Memory B cell (primary cell): Measurements from ENCODE around the gene FUCA2.
A peak's percentile ranks its signal among the peaks of the same experiment; 100 is the strongest.
"Not testable (repeated sequence)": the region's sequence is repeated elsewhere in the genome, so short reads cannot be mapped to it uniquely, and the experiment has no call there.

Experiments used
- ATAC-seq: fragments of 150-1000 bp; cut with Tn5 transposase; 2 replicates; pipeline ENCODE4 v1.10.0; 2021; ENCODE audit warnings: low read depth, mild to moderate bottlenecking, moderate library complexity
- DNase-seq, 2 donors: peaks; one replicate each; pipeline ENCODE4 v3.0.0; 2022; ENCODE audit warnings: low spot score in 2 of 2
- H3K27ac Mint-ChIP-seq: one replicate; pipeline ENCODE4 v1.8.0; 2022; ENCODE audit warnings: mild to moderate bottlenecking, moderate library complexity, mixed read lengths
- H3K27me3 Mint-ChIP-seq: one replicate; pipeline ENCODE4 v1.8.0; 2022; ENCODE audit warnings: mixed read lengths
- H3K36me3 Mint-ChIP-seq: one replicate; pipeline ENCODE4 v1.8.0; 2022; ENCODE audit warnings: mild to moderate bottlenecking, mixed read lengths
- H3K4me1 Mint-ChIP-seq: one replicate; pipeline ENCODE4 v1.8.0; 2022; ENCODE audit warnings: mixed read lengths
- H3K4me3 Mint-ChIP-seq: one replicate; pipeline ENCODE4 v1.8.0; 2022; ENCODE audit warnings: mild to moderate bottlenecking, moderate library complexity, mixed read lengths
- H3K9me3 Mint-ChIP-seq: one replicate; pipeline ENCODE4 v1.8.0; 2022; ENCODE audit warnings: mixed read lengths

The FUCA2 gene

DNA sequence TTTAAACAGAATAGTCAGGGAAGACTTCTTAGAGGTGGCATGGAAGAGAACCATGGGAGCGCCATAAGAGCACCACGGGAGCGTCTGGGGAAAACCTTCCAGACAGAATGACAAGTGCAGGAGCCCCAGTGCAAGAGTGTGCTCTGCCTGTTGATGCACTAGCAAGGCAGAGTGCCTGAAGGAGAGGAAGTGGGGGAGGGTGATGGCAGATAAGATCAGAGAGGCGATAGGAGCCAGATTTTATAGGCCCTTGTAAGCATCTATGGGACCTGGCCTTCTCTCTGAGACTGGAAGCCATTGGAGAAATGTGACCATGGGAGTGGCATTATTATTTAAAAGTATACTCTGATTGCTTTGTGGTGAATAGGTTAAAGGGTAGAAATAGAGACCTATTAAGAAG lies 13.1 kb downstream of the FUCA2 start:
- Mint-ChIP-seq H3K9me3 (no peaks in the 10 kb centered on the region), H3K27ac (no peak overlapping the region), H3K36me3 (peaks cover 32% of the 10 kb centered on the region), H3K4me3 (no peak overlapping the region), H3K4me1 (peaks cover 2% of the 10 kb centered on the region), H3K27me3 (no peaks in the 10 kb centered on the region)
- DNase-seq (no peak), ATAC-seq (no peak)

DNA sequence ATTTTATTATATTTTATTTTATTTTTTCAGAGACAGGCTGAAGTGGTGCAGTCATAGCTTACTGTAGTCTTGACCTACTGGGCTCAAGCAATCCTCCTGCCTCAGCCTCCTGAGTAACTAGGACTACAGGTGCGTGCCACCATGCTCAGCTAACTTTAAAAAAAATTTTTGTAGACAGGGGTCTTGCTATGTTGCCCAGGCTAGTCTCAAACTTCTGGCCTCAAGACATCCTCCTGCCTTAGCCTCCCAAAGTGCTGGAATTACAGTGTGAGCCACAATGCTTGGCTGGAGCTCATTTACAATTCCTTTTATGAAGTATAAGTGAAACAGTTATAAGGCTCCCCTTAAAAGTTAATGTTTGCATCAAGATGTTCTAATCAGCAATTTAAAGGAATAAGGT lies 14.5 kb downstream of the FUCA2 start:
- no peak overlapping the region for H3K4me3 Mint-ChIP-seq
- peaks cover 30% of the 10 kb centered on the region for H3K36me3 Mint-ChIP-seq
- H3K27me3 Mint-ChIP-seq = no peaks in the 10 kb centered on the region
- H3K4me1 Mint-ChIP-seq = peaks cover 2% of the 10 kb centered on the region
- ATAC-seq (no peak), DNase-seq (no peak)
- H3K27ac Mint-ChIP-seq = no peak overlapping the region
- no peaks in the 10 kb centered on the region for H3K9me3 Mint-ChIP-seq

DNA sequence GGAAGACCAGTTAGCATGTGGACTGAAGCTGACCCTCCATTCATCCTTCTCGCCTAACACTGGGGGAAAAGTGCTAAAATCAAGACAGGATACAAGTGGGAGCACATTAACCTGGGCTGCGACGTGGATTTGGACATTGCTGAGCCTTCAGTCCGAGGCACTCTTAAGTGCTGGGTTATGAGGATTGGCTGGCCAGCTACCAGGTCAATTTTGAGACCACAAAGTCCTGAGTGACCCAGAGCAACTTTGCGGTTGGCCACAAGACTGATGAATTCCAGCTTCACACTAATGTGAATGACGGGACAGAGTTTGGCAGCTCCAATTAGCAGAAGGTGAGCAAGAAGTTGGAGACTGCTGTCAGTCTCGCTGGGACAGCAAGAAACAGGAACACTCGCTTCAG lies 20.7 kb downstream of the FUCA2 start:
- H3K27me3 Mint-ChIP-seq = no peaks in the 10 kb centered on the region
- H3K27ac Mint-ChIP-seq = no peak overlapping the region
- peaks cover 9% of the 10 kb centered on the region for H3K36me3 Mint-ChIP-seq

GRCh38 chr6:143490244-143490643 lies 21.3 kb downstream of the FUCA2 start:
- Mint-ChIP-seq H3K4me3 (no peak overlapping the region), H3K27ac (no peak overlapping the region), H3K9me3 (no peaks in the 10 kb centered on the region), H3K27me3 (no peaks in the 10 kb centered on the region), H3K4me1 (peaks cover 2% of the 10 kb centered on the region), H3K36me3 (peaks cover 9% of the 10 kb centered on the region)
- DNase-seq = no peak
- no peak for ATAC-seq

More for the DNA sequence above, 20.7 kb downstream of the FUCA2 start:
- Mint-ChIP-seq H3K4me1 (peaks cover 2% of the 10 kb centered on the region), H3K9me3 (no peaks in the 10 kb centered on the region), H3K4me3 (no peak overlapping the region)
- DNase-seq = no peak
- no peak for ATAC-seq

DNA sequence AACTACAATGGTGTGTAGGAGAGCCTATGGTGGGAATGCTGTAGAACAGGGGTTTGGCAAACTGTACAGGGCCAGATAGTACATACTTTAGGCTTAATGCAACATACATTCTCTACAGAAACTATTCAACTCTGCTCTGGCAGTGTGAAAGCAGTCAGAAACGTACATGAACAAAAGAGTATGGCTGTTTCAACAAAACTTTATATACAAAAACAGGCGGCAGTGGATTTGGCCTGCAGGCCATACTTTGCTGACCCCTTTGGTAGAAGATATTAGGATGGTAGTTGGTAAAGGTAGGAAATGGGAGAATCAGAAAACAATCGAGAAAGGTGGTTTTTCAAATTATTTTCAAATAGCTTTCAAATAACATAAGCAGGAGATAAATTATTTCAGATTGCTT lies 24.8 kb downstream of the FUCA2 start:
- Mint-ChIP-seq H3K4me1 (no peaks in the 10 kb centered on the region), H3K4me3 (no peak overlapping the region), H3K36me3 (peaks cover 8% of the 10 kb centered on the region), H3K27me3 (no peaks in the 10 kb centered on the region), H3K27ac (no peak overlapping the region), H3K9me3 (no peaks in the 10 kb centered on the region)
- DNase-seq (no peak), ATAC-seq (no peak)

DNA sequence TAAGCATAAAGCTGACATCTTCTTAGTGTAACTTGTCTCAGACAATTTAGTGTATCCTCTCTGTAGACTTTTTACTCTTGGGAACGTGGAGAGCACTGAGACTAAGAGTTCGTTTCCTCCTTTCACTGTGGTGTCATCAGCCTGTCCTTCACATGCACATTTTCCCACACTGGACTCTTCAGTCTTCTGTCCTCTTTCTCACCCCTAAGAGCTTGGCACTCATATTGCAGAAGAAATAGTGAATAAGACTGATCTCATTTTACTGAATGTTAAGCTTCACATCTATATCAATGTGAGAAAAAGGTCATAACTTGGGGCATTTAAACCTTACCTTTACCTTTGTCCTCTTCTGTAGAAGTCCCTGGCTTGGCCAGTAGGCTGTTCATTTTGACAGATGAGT lies 25.6 kb downstream of the FUCA2 start:
- no peaks in the 10 kb centered on the region for H3K27me3 Mint-ChIP-seq
- peaks cover 8% of the 10 kb centered on the region for H3K36me3 Mint-ChIP-seq
- no peaks in the 10 kb centered on the region for H3K4me1 Mint-ChIP-seq
- ATAC-seq (no peak), DNase-seq (no peak)
- no peaks in the 10 kb centered on the region for H3K9me3 Mint-ChIP-seq
- H3K27ac Mint-ChIP-seq = no peak overlapping the region
- H3K4me3 Mint-ChIP-seq = no peak overlapping the region

DNA sequence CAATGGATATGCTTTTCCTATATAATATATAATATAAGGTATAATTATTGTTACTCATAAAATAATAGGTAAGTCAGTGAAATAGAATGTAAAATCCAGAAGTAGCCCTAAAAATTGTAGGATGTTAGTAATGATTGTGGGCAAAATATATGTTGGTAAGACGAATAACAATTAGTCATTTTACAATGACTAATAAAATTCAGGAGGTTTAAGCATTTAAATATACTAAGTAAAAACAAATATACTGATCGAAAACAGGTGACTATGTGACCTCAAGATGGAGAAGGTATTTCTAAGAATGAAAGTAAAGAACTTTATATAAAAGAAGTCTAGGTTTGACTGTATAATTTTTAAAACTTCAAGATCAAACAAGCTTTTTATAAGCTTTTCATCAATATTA lies 28.9 kb downstream of the FUCA2 start:
- DNase-seq (no peak), ATAC-seq (no peak)
- Mint-ChIP-seq H3K4me1 (peaks cover 5% of the 10 kb centered on the region), H3K9me3 (no peaks in the 10 kb centered on the region), H3K27ac (no peak overlapping the region), H3K36me3 (peaks cover 13% of the 10 kb centered on the region), H3K4me3 (no peak overlapping the region), H3K27me3 (no peaks in the 10 kb centered on the region)

DNA sequence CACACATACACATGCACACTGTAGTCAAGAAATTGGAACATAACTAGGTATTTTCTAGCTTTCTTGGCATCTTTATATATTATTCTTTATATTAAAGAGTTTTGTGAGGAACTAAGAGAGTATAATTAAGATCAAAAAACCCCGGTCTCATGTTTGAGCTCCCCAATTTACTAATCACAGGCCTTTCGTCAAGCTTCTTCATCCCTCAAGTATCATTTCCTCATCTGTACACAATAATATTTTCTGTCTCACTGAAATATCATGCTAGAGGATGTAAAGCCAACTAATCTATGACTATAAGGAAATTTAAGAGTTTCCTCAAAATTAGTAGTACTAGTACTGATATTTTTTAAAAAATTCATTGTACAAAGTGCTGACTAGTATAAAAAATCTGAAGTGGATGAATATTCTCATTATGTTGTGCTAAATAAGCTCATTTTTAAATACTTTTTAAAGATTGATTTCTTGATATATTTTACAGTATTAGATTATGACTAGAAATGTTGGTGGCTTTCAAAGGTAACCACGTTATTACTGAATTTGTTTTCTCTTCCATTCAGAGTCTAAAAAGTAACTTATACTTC lies 32.9 kb downstream of the FUCA2 start:
- DNase-seq = no peak
- Mint-ChIP-seq H3K4me1 (peaks cover 12% of the 10 kb centered on the region), H3K27me3 (no peaks in the 10 kb centered on the region), H3K9me3 (no peaks in the 10 kb centered on the region), H3K4me3 (no peak overlapping the region), H3K27ac (no peak overlapping the region), H3K36me3 (peaks cover 31% of the 10 kb centered on the region)
- peak; percentile 62 for ATAC-seq

DNA sequence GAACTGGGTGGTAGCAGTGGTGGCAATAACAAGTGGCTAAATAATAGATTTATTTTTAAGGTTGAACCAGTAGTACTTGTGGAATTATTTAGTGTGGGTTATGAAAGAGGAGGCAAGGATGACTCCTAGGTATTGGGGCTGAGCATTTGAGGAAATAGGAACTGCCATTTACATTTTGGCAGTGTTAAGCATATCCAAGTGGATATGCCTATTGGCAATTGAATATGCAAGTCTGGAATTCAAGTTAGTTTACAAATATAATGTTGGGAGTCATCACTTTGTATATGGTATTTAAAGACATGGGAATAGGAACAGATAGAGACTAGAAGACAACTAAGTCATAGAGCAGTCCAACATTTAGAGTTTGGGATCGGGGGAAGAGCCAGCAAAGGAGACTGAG lies 35.0 kb downstream of the FUCA2 start:
- ATAC-seq (no peak), DNase-seq (no peak)
- H3K27ac Mint-ChIP-seq = no peak overlapping the region
- peaks cover 12% of the 10 kb centered on the region for H3K4me1 Mint-ChIP-seq
- no peaks in the 10 kb centered on the region for H3K9me3 Mint-ChIP-seq
- no peak overlapping the region for H3K4me3 Mint-ChIP-seq
- H3K36me3 Mint-ChIP-seq = peaks cover 40% of the 10 kb centered on the region
- no peaks in the 10 kb centered on the region for H3K27me3 Mint-ChIP-seq

GRCh38 chr6:143471822-143472221 lies 39.7 kb downstream of the FUCA2 start:
- no peak for ATAC-seq
- H3K9me3 Mint-ChIP-seq = no peaks in the 10 kb centered on the region
- H3K4me1 Mint-ChIP-seq = peaks cover 3% of the 10 kb centered on the region
- H3K36me3 Mint-ChIP-seq = peaks cover 41% of the 10 kb centered on the region
- no peak overlapping the region for H3K4me3 Mint-ChIP-seq
- no peaks in the 10 kb centered on the region for H3K27me3 Mint-ChIP-seq
- no peak overlapping the region for H3K27ac Mint-ChIP-seq
- DNase-seq = no peak

DNA sequence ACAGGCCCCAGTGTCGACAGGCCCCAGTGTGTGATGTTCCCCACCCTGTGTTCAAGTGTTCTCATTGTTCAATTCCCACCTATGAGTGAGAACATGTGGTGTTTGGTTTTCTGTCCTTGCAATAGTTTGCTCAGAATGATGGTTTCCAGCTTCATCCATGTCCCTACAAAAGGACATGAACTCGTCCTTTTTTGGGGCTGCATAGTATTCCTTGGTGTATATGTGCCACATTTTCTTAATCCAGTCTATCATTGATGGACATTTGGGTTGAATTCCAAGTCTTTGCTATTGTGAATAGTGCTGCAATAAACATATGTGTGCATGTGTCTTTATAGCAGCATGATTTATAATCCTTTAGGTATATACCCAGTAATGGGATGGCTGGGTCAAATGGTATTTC lies 42.7 kb downstream of the FUCA2 start:
- not testable (repeated sequence) for ATAC-seq, H3K9me3 Mint-ChIP-seq, H3K27me3 Mint-ChIP-seq, H3K27ac Mint-ChIP-seq, H3K4me1 Mint-ChIP-seq, DNase-seq, H3K4me3 Mint-ChIP-seq
- peaks cover 24% of the 10 kb centered on the region for H3K36me3 Mint-ChIP-seq

GRCh38 chr6:143468026-143468425 lies 43.5 kb downstream of the FUCA2 start:
- no peak overlapping the region for H3K4me3 Mint-ChIP-seq
- no peaks in the 10 kb centered on the region for H3K9me3 Mint-ChIP-seq
- no peaks in the 10 kb centered on the region for H3K27me3 Mint-ChIP-seq
- H3K27ac Mint-ChIP-seq = no peak overlapping the region
- no peaks in the 10 kb centered on the region for H3K4me1 Mint-ChIP-seq
- ATAC-seq (no peak), DNase-seq (no peak)
- peaks cover 19% of the 10 kb centered on the region for H3K36me3 Mint-ChIP-seq

- H3K27me3 Mint-ChIP-seq = no peaks in the 10 kb centered on the region
- no peak for DNase-seq
- peaks cover 19% of the 10 kb centered on the region for H3K36me3 Mint-ChIP-seq
- no peaks in the 10 kb centered on the region for H3K9me3 Mint-ChIP-seq
- no peak for ATAC-seq
- H3K4me3 Mint-ChIP-seq = no peak overlapping the region
- H3K4me1 Mint-ChIP-seq = peaks cover 4% of the 10 kb centered on the region
- H3K27ac Mint-ChIP-seq = no peak overlapping the region
Observed at GRCh38 chr6:143465546-143465945, 46.0 kb downstream of the FUCA2 start.

GRCh38 chr6:143457563-143458359 lies 53.8 kb downstream of the FUCA2 start:
- no peaks in the 10 kb centered on the region for H3K9me3 Mint-ChIP-seq
- H3K4me1 Mint-ChIP-seq = peaks cover 21% of the 10 kb centered on the region
- no peak overlapping the region for H3K4me3 Mint-ChIP-seq
- H3K27ac Mint-ChIP-seq = no peak overlapping the region
- peaks cover 22% of the 10 kb centered on the region for H3K36me3 Mint-ChIP-seq
- DNase-seq (no peak), ATAC-seq (no peak)
- H3K27me3 Mint-ChIP-seq = no peaks in the 10 kb centered on the region

- Mint-ChIP-seq H3K36me3 (peaks cover 9% of the 10 kb centered on the region), H3K4me3 (peak overlapping the region; percentile 94), H3K27ac (peak overlapping the region; percentile 94), H3K9me3 (no peaks in the 10 kb centered on the region), H3K27me3 (no peaks in the 10 kb centered on the region), H3K4me1 (peaks cover 26% of the 10 kb centered on the region)
- ATAC-seq = no peak
- DNase-seq = no peak
Observed at GRCh38 chr6:143451531-143451930, 60.0 kb downstream of the FUCA2 start.
